HepG2 (cell line): ENCODE measurements around the gene CES2. TPM values are rescaled to one million over a fixed set of nuclear protein-coding genes. Genes with fewer than 3 reads are reported as not detected.

Source experiments
- ARID3A ChIP-seq: IDR thresholded peaks from 2 replicates; pipeline ENCODE4 v1.6.1; 2012; ENCODE audit warnings: low read depth, low read length, improper control_type of control experiment
- DBP ChIP-seq: sonication (generic); formaldehyde crosslinking; IDR thresholded peaks from 2 replicates; pipeline ENCODE4 v1.4.0; 2020; ENCODE audit warnings: missing genetic modification reagents; ENCODE audit errors: not compliant biosample characterization
- E2F1 ChIP-seq: sonication (generic); formaldehyde crosslinking; IDR thresholded peaks from 2 replicates; pipeline ENCODE4 v1.5.0; 2020; ENCODE audit warnings: missing genetic modification reagents
- FOSL1 ChIP-seq: sonication (generic); formaldehyde crosslinking; IDR thresholded peaks from 2 replicates; pipeline ENCODE4 v1.9.0; 2021; ENCODE audit warnings: missing genetic modification reagents, borderline replicate concordance
- FOXM1 ChIP-seq: sonication (generic); formaldehyde crosslinking; IDR thresholded peaks from 2 replicates; pipeline ENCODE4 v1.5.0; 2020; ENCODE audit warnings: missing genetic modification reagents
- HDAC1 ChIP-seq: sonication (generic); formaldehyde crosslinking; IDR thresholded peaks from 2 replicates; pipeline ENCODE4 v1.5.1; 2020; ENCODE audit warnings: mild to moderate bottlenecking, missing genetic modification reagents
- HNRNPUL1 ChIP-seq: fragments of 200-400 bp; formaldehyde crosslinking; IDR thresholded peaks from 2 replicates; pipeline ENCODE4 v1.6.1; 2017; ENCODE audit warnings: low read depth, mild to moderate bottlenecking, low read length, moderate library complexity
- IKZF1 ChIP-seq: fragments of 450-650 bp; IDR thresholded peaks from 2 replicates; pipeline ENCODE4 v1.7.1; 2016
- KDM5A ChIP-seq: fragments of 200-600 bp; sonication (generic); IDR thresholded peaks from 2 replicates; pipeline ENCODE4 v1.7.0; 2018; ENCODE audit warnings: antibody characterized with exemption, mild to moderate bottlenecking, low read length, borderline replicate concordance
- MYNN ChIP-seq: sonication (generic); formaldehyde crosslinking; IDR thresholded peaks from 2 replicates; pipeline ENCODE4 v1.4.0; 2020; ENCODE audit warnings: mild to moderate bottlenecking, low read depth, missing genetic modification reagents
- NR2C2 ChIP-seq: sonication (generic); formaldehyde crosslinking; IDR thresholded peaks from 2 replicates; pipeline ENCODE4 v1.4.0; 2020; ENCODE audit warnings: missing genetic modification reagents, mild to moderate bottlenecking, moderate library complexity, borderline replicate concordance
- PBX3 ChIP-seq: sonication (generic); formaldehyde crosslinking; IDR thresholded peaks from 2 replicates; pipeline ENCODE4 v1.8.1; 2023; ENCODE audit warnings: missing genetic modification reagents, inconsistent platforms, borderline replicate concordance
- SNAI1 ChIP-seq: sonication (generic); formaldehyde crosslinking; IDR thresholded peaks from 2 replicates; pipeline ENCODE4 v1.5.0; 2020; ENCODE audit warnings: mild to moderate bottlenecking, missing genetic modification reagents, borderline replicate concordance
- SNAPC2 ChIP-seq: sonication (generic); formaldehyde crosslinking; IDR thresholded peaks from 2 replicates; pipeline ENCODE4 v1.8.1; 2022; ENCODE audit warnings: mild to moderate bottlenecking, missing genetic modification reagents
- SP140L ChIP-seq: sonication (generic); formaldehyde crosslinking; IDR thresholded peaks from 2 replicates; pipeline ENCODE4 v1.4.0; 2020; ENCODE audit warnings: missing genetic modification reagents, borderline replicate concordance
- SPEN ChIP-seq: sonication (generic); formaldehyde crosslinking; IDR thresholded peaks from 2 replicates; pipeline ENCODE4 v1.5.1; 2020; ENCODE audit warnings: low read depth, mild to moderate bottlenecking, missing genetic modification reagents
- SRSF9 ChIP-seq: fragments of 200-400 bp; formaldehyde crosslinking; IDR thresholded peaks from 2 replicates; pipeline ENCODE4 v1.6.1; 2018; ENCODE audit warnings: borderline replicate concordance, mild to moderate bottlenecking, low read depth, low read length; ENCODE audit not compliant: insufficient read depth, poor library complexity, severe bottlenecking
- ZBTB26 ChIP-seq: IDR thresholded peaks from 2 replicates; pipeline ENCODE4 v1.6.1; 2016; ENCODE audit warnings: missing compliant biosample characterization, missing genetic modification reagents, borderline replicate concordance
- ZNF460 ChIP-seq: sonication (generic); formaldehyde crosslinking; IDR thresholded peaks from 2 replicates; pipeline ENCODE4 v1.5.1; 2020; ENCODE audit warnings: missing genetic modification reagents, mild to moderate bottlenecking, borderline replicate concordance
- ZNF549 ChIP-seq: sonication (generic); formaldehyde crosslinking; IDR thresholded peaks from 2 replicates; pipeline ENCODE4 v1.5.0; 2020; ENCODE audit warnings: missing genetic modification reagents
- ZNF768 ChIP-seq: sonication (generic); formaldehyde crosslinking; IDR thresholded peaks from 2 replicates; pipeline ENCODE4 v1.4.0; 2020; ENCODE audit warnings: missing genetic modification reagents
- ZSCAN12 ChIP-seq: sonication (generic); formaldehyde crosslinking; IDR thresholded peaks from 2 replicates; pipeline ENCODE4 v1.9.0; 2021; ENCODE audit warnings: mild to moderate bottlenecking, missing genetic modification reagents
- polyA plus RNA-seq, 8 experiments: library from polyadenylated mRNA; depleted of rRNA in 3 of 8; stranded (reverse) in 7 of 8; unstranded in 1 of 8; fragments of >200 nt; fragmentation: Illumina TruSeq in 4 of 8; extraction: Trizol in 4 of 8; gene quantifications; 2 replicates each; pipeline versions ENCODE4 v1.2.1 to v1.2.3, GENCODE V29; 2011 to 2016; ENCODE audit warnings: low read depth in 4 of 8, missing spikeins in 1 of 8, mixed read lengths in 1 of 8; ENCODE audit not compliant: insufficient read depth in 1 of 8
- total RNA-seq, 5 experiments: library from RNA; depleted of rRNA; stranded (reverse); fragments of >200 nt; fragmentation: Illumina TruSeq; extraction: Trizol; gene quantifications; 2 replicates each; pipeline ENCODE4 v1.2.3, GENCODE V29; 2016; ENCODE audit warnings: low read depth in 1 of 5

Gene CES2
- total and polyA plus RNA-seq, 2 of the 13 experiments (the other 11 are each of a cell fraction or from before 2014, with no cell fraction given) = 50.6 to 63.8 TPM

- no peak for TF ChIP-seq PBX3 (CRISPR knock-in tag)
- TF ChIP-seq ZNF768 (CRISPR knock-in tag) = peak; percentile 50; the same call in 1 of the 2 replicates
- peak; percentile 54; the same call in 1 of the 2 replicates for TF ChIP-seq HDAC1
- TF ChIP-seq SNAPC2 (CRISPR knock-in tag) = no peak
- no peak for TF ChIP-seq DBP (CRISPR knock-in tag)
- no peak for TF ChIP-seq HNRNPUL1
- peak; percentile 86 for TF ChIP-seq SPEN (CRISPR knock-in tag)
- no peak for TF ChIP-seq ZNF549 (CRISPR knock-in tag)
- TF ChIP-seq FOXM1 (CRISPR knock-in tag) = no peak
- TF ChIP-seq SRSF9 = no peak
- 0 out of 2 replicates have a peak, but pooled peaks have one; percentile 60 for TF ChIP-seq SP140L (CRISPR knock-in tag)
- TF ChIP-seq FOSL1 = no peak
- no peak for TF ChIP-seq IKZF1
- no peak for TF ChIP-seq NR2C2
- TF ChIP-seq ZNF460 (CRISPR knock-in tag) = no peak
- no peak for TF ChIP-seq ARID3A
- TF ChIP-seq SNAI1 = no peak
- 0 out of 2 replicates have a peak, but pooled peaks have one; percentile 29 for TF ChIP-seq ZBTB26 (CRISPR knock-in tag)
- TF ChIP-seq E2F1 = no peak
- no peak for TF ChIP-seq KDM5A
- no peak for TF ChIP-seq ZSCAN12 (CRISPR knock-in tag)
- no peak for TF ChIP-seq MYNN (CRISPR knock-in tag)
Measured at GRCh38 chr16:66977341-66978113, 42.2 kb downstream of the CES2 start (continued).
